Measurements from ENCODE around the gene SEL1L2.

SEL1L2 gene

DNA sequence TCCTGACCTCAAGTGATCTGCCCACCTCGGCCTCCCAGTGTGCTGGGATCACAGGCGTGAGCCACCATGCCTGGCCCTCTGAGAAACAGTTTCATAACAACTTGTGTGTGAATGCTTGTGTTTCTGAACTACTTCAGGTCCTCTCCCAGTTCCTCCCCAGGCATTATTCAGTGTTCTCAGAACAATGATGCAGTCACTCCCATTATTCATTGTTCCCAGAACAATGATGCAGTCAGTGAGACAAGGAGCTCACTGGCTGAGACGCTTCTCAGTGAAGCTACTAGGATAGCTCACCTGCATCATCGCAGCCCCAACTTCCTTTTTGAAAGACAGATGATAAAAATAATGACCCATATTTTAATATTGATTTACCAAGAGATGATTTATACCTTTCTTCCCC lies 134.1 kb downstream of the SEL1L2 start:
- no peaks in the 10 kb centered on the region for H3K36me3 ChIP-seq (ENCODE audit: control insufficient read depth in 2 of 2, insufficient read depth in 1 of 2, low read length in 2 of 2)
- TF ChIP-seq SETDB1 (IDR thresholded peaks at IDR 0.05; ENCODE audit: insufficient read length, low read length) (no peak), ZNF324 (tag by site-specific recombination; IDR thresholded peaks at IDR 0.05) (no peak), SCRT2 (tag by site-specific recombination; IDR thresholded peaks at IDR 0.05) (no peak), ZNF626 (tag by site-specific recombination; IDR thresholded peaks at IDR 0.05) (no peak), ZNF707 (tag by site-specific recombination; IDR thresholded peaks at IDR 0.05) (no peak), ZNF362 (tag by site-specific recombination; IDR thresholded peaks at IDR 0.05) (no peak), ZNF639 (tag by site-specific recombination; IDR thresholded peaks at IDR 0.05) (no peak), ZNF280C (tag by site-specific recombination; IDR thresholded peaks at IDR 0.05) (no peak), ZFP69B (tag by site-specific recombination; IDR thresholded peaks at IDR 0.05) (no peak), ZNF354C (tag by site-specific recombination; IDR thresholded peaks at IDR 0.05; ENCODE audit: borderline replicate concordance, low read depth) (no peak), ZNF629 (tag by site-specific recombination; IDR thresholded peaks at IDR 0.05) (no peak), ZIC2 (tag by site-specific recombination; IDR thresholded peaks at IDR 0.05) (no peak), GLI4 (tag by site-specific recombination; IDR thresholded peaks at IDR 0.05) (no peak)
- TF ChIP-seq, protein P1, sequence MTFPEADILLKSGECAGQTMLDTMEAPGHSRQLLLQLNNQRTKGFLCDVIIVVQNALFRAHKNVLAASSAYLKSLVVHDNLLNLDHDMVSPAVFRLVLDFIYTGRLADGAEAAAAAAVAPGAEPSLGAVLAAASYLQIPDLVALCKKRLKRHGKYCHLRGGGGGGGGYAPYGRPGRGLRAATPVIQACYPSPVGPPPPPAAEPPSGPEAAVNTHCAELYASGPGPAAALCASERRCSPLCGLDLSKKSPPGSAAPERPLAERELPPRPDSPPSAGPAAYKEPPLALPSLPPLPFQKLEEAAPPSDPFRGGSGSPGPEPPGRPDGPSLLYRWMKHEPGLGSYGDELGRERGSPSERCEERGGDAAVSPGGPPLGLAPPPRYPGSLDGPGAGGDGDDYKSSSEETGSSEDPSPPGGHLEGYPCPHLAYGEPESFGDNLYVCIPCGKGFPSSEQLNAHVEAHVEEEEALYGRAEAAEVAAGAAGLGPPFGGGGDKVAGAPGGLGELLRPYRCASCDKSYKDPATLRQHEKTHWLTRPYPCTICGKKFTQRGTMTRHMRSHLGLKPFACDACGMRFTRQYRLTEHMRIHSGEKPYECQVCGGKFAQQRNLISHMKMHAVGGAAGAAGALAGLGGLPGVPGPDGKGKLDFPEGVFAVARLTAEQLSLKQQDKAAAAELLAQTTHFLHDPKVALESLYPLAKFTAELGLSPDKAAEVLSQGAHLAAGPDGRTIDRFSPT (tag by site-specific recombination; IDR thresholded peaks at IDR 0.05), result no peak
- TF ChIP-seq, protein P2, sequence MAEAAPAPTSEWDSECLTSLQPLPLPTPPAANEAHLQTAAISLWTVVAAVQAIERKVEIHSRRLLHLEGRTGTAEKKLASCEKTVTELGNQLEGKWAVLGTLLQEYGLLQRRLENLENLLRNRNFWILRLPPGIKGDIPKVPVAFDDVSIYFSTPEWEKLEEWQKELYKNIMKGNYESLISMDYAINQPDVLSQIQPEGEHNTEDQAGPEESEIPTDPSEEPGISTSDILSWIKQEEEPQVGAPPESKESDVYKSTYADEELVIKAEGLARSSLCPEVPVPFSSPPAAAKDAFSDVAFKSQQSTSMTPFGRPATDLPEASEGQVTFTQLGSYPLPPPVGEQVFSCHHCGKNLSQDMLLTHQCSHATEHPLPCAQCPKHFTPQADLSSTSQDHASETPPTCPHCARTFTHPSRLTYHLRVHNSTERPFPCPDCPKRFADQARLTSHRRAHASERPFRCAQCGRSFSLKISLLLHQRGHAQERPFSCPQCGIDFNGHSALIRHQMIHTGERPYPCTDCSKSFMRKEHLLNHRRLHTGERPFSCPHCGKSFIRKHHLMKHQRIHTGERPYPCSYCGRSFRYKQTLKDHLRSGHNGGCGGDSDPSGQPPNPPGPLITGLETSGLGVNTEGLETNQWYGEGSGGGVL (tag by site-specific recombination; IDR thresholded peaks at IDR 0.05), result no peak
- TF ChIP-seq, protein P3, sequence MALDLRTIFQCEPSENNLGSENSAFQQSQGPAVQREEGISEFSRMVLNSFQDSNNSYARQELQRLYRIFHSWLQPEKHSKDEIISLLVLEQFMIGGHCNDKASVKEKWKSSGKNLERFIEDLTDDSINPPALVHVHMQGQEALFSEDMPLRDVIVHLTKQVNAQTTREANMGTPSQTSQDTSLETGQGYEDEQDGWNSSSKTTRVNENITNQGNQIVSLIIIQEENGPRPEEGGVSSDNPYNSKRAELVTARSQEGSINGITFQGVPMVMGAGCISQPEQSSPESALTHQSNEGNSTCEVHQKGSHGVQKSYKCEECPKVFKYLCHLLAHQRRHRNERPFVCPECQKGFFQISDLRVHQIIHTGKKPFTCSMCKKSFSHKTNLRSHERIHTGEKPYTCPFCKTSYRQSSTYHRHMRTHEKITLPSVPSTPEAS (tag by site-specific recombination; IDR thresholded peaks at IDR 0.05), result no peak
- TF ChIP-seq, protein P4, sequence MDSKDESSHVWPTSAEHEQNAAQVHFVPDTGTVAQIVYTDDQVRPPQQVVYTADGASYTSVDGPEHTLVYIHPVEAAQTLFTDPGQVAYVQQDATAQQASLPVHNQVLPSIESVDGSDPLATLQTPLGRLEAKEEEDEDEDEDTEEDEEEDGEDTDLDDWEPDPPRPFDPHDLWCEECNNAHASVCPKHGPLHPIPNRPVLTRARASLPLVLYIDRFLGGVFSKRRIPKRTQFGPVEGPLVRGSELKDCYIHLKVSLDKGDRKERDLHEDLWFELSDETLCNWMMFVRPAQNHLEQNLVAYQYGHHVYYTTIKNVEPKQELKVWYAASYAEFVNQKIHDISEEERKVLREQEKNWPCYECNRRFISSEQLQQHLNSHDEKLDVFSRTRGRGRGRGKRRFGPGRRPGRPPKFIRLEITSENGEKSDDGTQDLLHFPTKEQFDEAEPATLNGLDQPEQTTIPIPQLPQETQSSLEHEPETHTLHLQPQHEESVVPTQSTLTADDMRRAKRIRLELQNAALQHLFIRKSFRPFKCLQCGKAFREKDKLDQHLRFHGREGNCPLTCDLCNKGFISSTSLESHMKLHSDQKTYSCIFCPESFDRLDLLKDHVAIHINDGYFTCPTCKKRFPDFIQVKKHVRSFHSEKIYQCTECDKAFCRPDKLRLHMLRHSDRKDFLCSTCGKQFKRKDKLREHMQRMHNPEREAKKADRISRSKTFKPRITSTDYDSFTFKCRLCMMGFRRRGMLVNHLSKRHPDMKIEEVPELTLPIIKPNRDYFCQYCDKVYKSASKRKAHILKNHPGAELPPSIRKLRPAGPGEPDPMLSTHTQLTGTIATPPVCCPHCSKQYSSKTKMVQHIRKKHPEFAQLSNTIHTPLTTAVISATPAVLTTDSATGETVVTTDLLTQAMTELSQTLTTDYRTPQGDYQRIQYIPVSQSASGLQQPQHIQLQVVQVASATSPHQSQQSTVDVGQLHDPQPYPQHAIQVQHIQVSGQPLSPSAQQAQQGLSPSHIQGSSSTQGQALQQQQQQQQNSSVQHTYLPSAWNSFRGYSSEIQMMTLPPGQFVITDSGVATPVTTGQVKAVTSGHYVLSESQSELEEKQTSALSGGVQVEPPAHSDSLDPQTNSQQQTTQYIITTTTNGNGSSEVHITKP (tag by site-specific recombination; IDR thresholded peaks at IDR 0.05), result no peak
- TF ChIP-seq, protein P5, sequence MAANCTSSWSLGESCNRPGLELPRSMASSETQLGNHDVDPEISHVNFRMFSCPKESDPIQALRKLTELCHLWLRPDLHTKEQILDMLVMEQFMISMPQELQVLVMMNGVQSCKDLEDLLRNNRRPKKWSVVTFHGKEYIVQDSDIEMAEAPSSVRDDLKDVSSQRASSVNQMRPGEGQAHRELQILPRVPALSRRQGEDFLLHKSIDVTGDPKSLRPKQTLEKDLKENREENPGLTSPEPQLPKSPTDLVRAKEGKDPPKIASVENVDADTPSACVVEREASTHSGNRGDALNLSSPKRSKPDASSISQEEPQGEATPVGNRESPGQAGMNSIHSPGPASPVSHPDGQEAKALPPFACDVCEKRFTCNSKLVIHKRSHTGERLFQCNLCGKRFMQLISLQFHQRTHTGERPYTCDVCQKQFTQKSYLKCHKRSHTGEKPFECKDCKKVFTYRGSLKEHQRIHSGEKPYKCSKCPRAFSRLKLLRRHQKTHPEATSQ (tag by site-specific recombination; IDR thresholded peaks at IDR 0.05), result no peak
- H3K27ac ChIP-seq (ENCODE audit: extremely low read depth, low read depth, low read length), result no peak overlapping the region
- no peaks in the 10 kb centered on the region for H3K4me1 ChIP-seq (ENCODE audit: control insufficient read depth, insufficient read depth, low read length)
- no peaks in the 10 kb centered on the region for H3K9me3 ChIP-seq (ENCODE audit: control insufficient read depth, insufficient read depth, low read depth, low read length)
- CTCF ChIA-PET, result interaction anchor here (1.2 kb wide), 1 partner anchor 139 kb away, joined by 6 read pairs; the partner anchor contains the start of gene MACROD2
- POLR2A ChIA-PET, result no interaction called here
- H3K4me3 ChIP-seq (ENCODE audit: low read depth, low read length), result no peak overlapping the region
